Fibroblast of skin of scalp (primary cell): ENCODE measurements around the gene CYP2S1. TPM values are rescaled to one million over a fixed set of nuclear protein-coding genes. Genes with fewer than 3 reads are reported as not detected.
"Not testable (repeated sequence)": the region's sequence is repeated elsewhere in the genome, so short reads cannot be mapped to it uniquely, and the experiment has no call there.

ENCODE experiments used
- DNase-seq: peaks from one replicate; pipeline ENCODE4 v3.0.0-alpha.2; 2013
- polyA plus RNA-seq, 2 experiments: library from polyadenylated mRNA; unstranded; fragments of 120-200 nt; gene quantifications; one replicate each; pipeline ENCODE4 v1.2.1, GENCODE V29; 2013; ENCODE audit not compliant: insufficient read length in 2 of 2

Gene CYP2S1
- 0.22 TPM for polyA plus RNA-seq (2013, experiment 1 of 2; ENCODE audit: insufficient read length)
- polyA plus RNA-seq (2013, experiment 2 of 2; ENCODE audit: insufficient read length), result 0.43 TPM

- no peak for DNase-seq
These were observed at the start of gene CYP2S1 for GRCh38 chr19:41192574-41193429. Gene CYP2S1, plus strand, starts transcription at chr19:41193219. Its CDS starts 46 bp downstream, at chr19:41193265.

- DNase-seq, result peak; percentile 75
These were observed 48.6 kb upstream of the CYP2S1 start for GRCh38 chr19:41144403-41144802.

GRCh38 chr19:41149831-41150230 lies 43.2 kb upstream of the CYP2S1 start:
- DNase-seq, result no peak

- not testable (repeated sequence) for DNase-seq
These were observed 42.0 kb upstream of the CYP2S1 start for GRCh38 chr19:41150986-41151385.

GRCh38 chr19:41154060-41154459 lies 39.0 kb upstream of the CYP2S1 start:
- no peak for DNase-seq

- DNase-seq, result no peak
These were observed 36.8 kb upstream of the CYP2S1 start for GRCh38 chr19:41156207-41156606.

- DNase-seq, result no peak
These were observed 33.1 kb upstream of the CYP2S1 start for GRCh38 chr19:41159881-41160280.

GRCh38 chr19:41161903-41162302 lies 31.1 kb upstream of the CYP2S1 start:
- DNase-seq, result no peak

- DNase-seq, result no peak
These were observed 25.8 kb upstream of the CYP2S1 start for GRCh38 chr19:41166944-41167804.

- no peak for DNase-seq
These were observed 20.5 kb upstream of the CYP2S1 start for GRCh38 chr19:41172297-41173164.

- no peak for DNase-seq
These were observed 18.6 kb upstream of the CYP2S1 start for GRCh38 chr19:41174297-41174928.

- peak; percentile 70 for DNase-seq
These were observed 16.9 kb upstream of the CYP2S1 start for GRCh38 chr19:41175801-41176777.

- DNase-seq, result not testable (repeated sequence)
These were observed 12.8 kb upstream of the CYP2S1 start for GRCh38 chr19:41180173-41180572.

GRCh38 chr19:41186971-41187883 lies 5.8 kb upstream of the CYP2S1 start:
- DNase-seq, result no peak

- DNase-seq, result no peak
These were observed 5.1 kb upstream of the CYP2S1 start for GRCh38 chr19:41187884-41188279.

- DNase-seq, result no peak
These were observed 3.5 kb upstream of the CYP2S1 start for GRCh38 chr19:41189425-41190065.

- DNase-seq, result no peak
These were observed 574 bp downstream of the CYP2S1 start for GRCh38 chr19:41193430-41194156.

- DNase-seq, result no peak
These were observed 1.1 kb downstream of the CYP2S1 start for GRCh38 chr19:41194157-41194552.
